GM21786 (cell line): ENCODE data around the gene IGFBP7.

Experiments
- ATAC-seq: cut with Tn5 transposase; IDR thresholded peaks from one replicate; pipeline ENCODE4 v1.9.1; 2021; ENCODE audit not compliant: unreplicated experiment

Gene IGFBP7

DNA sequence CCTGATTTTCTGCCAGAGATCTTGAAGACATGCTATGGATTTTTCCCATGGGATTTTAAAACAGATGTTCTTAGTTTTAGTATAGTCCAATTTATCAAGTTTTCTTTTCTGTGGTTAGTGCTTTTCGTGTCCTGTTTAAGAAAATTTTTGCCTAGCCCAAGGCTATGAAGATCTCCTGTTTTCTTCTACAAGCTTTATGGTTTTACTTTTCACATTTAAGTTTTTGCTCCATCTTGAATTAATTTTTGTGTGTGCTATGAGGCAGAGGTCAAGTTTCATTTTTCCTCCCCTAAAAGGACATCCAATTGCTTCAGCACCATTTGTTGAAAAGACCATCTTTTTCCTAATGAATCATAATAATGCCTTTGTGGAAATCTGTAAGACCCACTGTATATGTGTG, 65.9 kb downstream of the IGFBP7 start:
- no peak for ATAC-seq

GRCh38 chr4:57043347-57044251, 66.6 kb downstream of the IGFBP7 start:
- no peak for ATAC-seq

- ATAC-seq, result no peak
Measured at GRCh38 chr4:57042711-57043169, 67.4 kb downstream of the IGFBP7 start.

DNA sequence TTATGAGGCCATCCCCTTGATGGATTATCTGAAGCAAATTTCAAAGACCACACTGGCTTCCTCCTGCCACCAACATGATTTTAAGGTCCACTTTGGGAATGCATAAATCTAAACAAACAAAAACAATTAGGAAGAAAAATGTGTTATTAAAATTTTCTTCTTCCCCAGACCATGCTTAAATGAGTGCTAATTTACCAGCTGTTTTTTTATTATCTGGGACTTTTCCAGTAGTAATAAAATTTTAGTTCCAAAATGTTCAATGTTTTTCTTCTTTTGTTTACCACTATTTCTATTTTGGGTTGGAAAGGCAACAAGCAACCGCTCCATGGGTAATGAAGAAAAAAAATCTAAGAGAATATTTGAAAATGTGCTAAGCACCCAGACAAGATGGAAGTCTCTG, 69.2 kb downstream of the IGFBP7 start:
- ATAC-seq, result no peak

DNA sequence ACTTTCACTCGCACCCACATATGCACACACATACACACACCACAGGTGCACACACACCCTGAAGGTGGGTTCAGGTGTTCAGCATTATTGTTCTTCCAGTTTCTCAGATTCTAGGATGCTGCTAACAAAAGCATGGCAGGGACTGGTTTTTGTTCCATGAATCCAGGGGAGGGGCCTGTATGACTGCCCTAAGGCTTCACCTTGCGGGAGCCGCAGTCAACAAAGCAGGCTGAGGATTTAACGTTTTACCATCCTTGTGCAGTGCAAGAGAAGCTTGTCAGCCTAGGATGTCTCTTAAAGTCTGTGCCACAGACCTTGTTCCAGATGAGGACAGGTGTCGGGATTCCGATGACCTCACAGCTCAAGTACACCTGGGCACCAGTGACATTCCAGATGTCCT, 69.7 kb downstream of the IGFBP7 start:
- no peak for ATAC-seq

- no peak for ATAC-seq
Measured at GRCh38 chr4:57039345-57039744, 70.8 kb downstream of the IGFBP7 start.

DNA sequence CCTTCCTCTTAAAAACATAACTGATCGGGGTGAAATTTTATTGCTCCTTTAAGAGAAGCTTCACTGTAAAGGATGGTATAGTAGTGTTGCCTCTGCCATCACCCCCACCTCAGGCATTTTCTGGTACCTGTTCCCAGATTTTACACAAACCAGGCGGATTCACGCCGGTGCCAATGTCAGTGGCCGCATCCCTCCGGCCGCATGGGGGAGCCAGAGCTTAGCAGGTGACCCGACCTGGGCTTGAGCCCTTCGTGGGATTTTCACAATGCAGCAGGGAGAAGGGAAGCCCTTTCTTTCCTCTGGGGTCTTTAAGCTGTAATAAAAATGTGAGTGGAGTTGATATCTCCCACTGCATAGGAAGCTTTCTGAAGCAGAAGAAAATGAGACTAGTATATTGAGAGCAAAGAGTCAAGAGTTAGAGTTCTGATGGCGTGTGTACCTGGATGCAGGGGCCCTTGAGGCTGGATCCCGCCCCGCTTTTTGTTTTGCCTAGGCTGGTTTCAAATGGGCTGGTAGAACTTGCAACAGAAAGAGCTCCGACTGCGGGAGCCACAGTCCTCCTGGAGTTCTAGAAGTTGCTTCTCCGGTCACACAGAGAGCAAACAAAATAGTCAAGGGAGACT, 72.1 kb downstream of the IGFBP7 start:
- ATAC-seq, result no peak

DNA sequence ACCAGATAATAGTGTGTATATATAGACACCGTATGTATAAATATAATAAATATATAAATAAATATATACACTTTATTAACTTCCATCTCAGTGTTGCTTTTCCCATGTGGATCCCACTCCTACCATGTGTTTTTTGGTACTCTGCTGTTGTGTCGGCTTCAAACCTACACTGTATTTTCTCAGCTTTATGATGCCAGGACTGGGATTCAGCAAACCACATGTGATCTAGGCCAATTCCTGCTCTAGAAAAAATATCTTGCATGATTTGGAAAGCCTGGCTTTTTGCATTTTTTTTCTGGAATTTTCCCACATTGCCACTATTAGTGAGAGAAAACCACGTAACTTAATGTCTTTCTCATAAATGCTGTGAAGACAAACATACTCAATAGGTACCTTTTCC, 75.7 kb downstream of the IGFBP7 start:
- no peak for ATAC-seq

DNA sequence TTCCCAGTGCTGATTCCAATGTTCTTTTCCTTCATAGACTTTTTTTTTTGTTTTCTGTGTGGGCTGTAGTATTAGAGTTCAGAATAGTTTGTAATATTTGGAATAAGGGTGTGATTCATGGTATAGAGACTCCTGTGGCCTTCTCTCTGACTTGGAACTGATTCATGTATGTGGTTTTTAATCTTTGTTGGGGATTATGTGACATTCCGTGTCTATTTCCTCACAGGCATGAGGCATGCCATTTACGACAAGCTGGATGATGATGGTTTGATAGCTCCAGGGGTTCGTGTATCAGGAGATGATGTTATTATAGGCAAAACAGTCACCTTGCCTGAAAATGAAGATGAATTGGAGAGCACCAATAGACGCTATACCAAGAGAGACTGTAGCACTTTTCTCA, 87.1 kb downstream of the IGFBP7 start:
- no peak for ATAC-seq

DNA sequence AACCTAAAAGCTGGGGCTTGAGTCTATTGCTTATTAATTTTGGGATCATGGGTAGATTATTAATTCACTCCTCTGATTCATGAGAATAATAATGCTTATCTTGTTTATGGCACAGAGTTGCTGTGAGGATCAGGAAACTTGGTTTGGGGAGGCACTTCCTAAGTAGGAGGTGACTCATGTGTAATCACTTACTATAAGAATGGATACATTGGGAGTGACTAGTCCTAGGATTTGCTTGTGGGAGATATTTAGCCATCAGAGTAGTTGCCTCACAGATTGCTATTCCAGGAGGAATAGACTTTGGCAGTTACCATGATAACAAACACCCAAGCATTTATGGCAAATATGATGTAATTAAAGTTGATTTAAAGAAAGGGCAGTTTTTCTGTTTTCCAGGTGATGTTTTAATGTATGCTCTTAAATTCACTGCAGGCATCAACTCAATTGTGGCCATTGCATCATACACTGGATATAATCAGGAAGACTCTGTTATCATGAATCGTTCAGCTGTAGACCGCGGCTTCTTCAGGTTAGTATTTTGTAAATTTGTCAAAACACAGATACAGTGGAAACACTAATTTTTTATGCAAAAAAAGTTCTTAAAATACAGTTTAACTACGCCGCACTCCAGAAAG, 89.6 kb downstream of the IGFBP7 start:
- ATAC-seq, result no peak

- ATAC-seq, result no peak
Measured at GRCh38 chr4:57018980-57019379, 91.2 kb downstream of the IGFBP7 start.

GRCh38 chr4:57013543-57014120, 96.6 kb downstream of the IGFBP7 start:
- ATAC-seq, result no peak

DNA sequence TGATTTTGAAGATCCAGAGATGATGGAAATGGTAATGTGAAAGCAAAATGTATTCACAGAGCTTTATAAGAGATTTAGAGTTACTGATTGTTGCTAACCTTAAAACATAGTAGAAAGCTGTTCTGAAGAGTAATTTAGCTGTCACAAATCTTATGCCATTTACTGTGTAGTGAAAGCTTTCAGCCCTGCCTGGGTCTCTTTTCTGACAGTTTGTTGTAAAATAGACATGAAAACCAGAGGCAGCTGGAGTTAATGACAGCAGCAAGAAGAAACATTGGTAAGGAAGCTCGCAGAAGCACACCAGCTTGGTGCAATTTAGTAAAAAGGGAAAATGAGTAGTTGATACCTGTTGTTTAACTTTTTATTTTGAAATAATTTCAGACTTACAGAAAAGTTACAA, 110.4 kb downstream of the IGFBP7 start:
- ATAC-seq, result no peak

DNA sequence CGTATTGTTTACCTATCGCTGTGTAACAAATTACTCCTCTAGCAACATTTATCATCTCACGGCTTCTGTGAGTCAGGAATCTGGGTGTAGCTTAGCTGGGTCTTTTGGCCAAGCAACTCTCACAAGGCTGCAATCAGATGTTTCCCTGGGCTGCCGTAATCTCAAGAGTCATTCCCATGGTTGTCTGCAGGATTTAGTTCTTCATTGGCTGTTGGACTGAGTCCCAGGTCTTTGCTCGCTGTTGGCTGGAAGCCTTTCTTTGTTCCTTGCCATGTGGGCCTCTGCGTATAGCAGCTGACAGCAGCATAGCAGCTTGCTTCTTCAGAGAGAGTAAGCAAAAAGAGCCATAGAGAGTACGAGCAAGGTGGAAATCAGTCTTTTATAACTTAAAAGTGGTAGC, 114.7 kb downstream of the IGFBP7 start:
- ATAC-seq, result no peak

GRCh38 chr4:56990109-56990905, 119.9 kb downstream of the IGFBP7 start:
- no peak for ATAC-seq

DNA sequence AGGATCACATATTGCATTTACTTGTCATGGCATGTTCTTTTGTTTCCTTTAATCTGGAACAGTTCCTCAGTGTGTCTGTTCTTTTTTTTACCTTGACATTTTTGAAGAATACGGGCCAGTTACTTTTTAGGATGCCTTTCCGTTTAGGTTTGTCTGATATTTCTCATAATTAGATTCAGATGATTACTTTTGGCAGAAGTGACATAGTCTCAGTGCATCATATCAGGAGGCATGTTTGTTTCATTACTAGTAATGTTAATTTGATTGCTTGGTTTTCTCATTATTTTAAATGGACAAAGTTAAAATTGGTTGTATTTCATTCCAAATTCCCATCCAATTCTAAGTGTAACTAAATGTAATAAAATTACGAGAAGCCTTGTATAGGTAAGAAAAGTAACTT, 123.2 kb downstream of the IGFBP7 start:
- no peak for ATAC-seq

DNA sequence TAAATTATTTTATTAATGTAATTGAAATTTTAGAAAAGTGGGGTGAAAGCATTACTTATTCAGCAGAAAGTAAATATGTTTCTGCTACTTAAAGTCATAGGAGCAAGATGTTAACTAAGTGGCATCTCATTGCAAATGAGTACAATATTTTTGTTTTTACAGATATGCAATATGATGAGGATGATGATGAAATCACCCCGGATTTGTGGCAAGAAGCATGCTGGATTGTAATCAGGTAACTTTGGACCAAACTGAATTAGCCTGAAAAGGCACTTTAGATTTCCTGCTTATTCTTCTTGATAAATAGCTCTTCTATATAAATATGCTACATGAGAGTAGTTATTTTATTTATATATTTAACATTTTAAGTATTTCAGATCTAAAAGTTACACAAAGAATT, 124.0 kb downstream of the IGFBP7 start:
- ATAC-seq, result no peak

GRCh38 chr4:56981795-56982201, 128.4 kb downstream of the IGFBP7 start:
- ATAC-seq, result no peak
